OCI-LY3 (cell line): ENCODE data around the gene RHOXF2B.

Source experiments
- CTCF ChIP-seq: fragments of 200-600, 300-600 bp; sonication (generic); IDR thresholded peaks from 2 replicates; pipeline ENCODE4 v1.5.1; 2014; ENCODE audit warnings: antibody characterized with exemption, low read length, low read depth
- EZH2phosphoT487 ChIP-seq: fragments of 200-600 bp; shearing (Covaris generic); IDR thresholded peaks from 2 replicates; pipeline ENCODE4 v1.6.1; 2018; ENCODE audit warnings: antibody characterized with exemption, mixed run types, low read depth

- TF ChIP-seq CTCF: no peak
- TF ChIP-seq EZH2phosphoT487: no peak
These were observed 34.1 kb upstream of the RHOXF2B start for GRCh38 chrX:120111611-120112010.
